ENCODE measurements around the gene OASL. TPM values are rescaled to one million over a fixed set of nuclear protein-coding genes. Genes with fewer than 3 reads are reported as not detected.
"Not testable (repeated sequence)": the region's sequence is repeated elsewhere in the genome, so short reads cannot be mapped to it uniquely, and the experiment has no call there.

The OASL gene
- total RNA-seq, 1 donor from 2014 or later, result 21.1 TPM

- no peak for TF ChIP-seq CTCF (IDR thresholded peaks at IDR 0.05)
- intact Hi-C loops (cut with DNase I), result no loop called here
- H3K4me3 ChIP-seq, result no peak overlapping the region
- no peaks in the 10 kb centered on the region for H3K9me3 ChIP-seq
- H3K36me3 ChIP-seq, result no peaks in the 10 kb centered on the region
- DNase-seq (no peak), ATAC-seq (no peak)
- no peaks in the 10 kb centered on the region for H3K27me3 ChIP-seq (ENCODE audit: low read depth)
- no peak overlapping the region for H3K27ac ChIP-seq
- no peaks in the 10 kb centered on the region for H3K4me1 ChIP-seq
These were observed 11.7 kb upstream of the OASL start for GRCh38 chr12:121050725-121051124.

- Histone ChIP-seq H3K36me3 (no peaks in the 10 kb centered on the region), H3K4me3 (no peak overlapping the region), H3K9me3 (no peaks in the 10 kb centered on the region), H3K27me3 (ENCODE audit: low read depth) (no peaks in the 10 kb centered on the region), H3K27ac (no peak overlapping the region), H3K4me1 (no peaks in the 10 kb centered on the region)
- TF ChIP-seq CTCF (IDR thresholded peaks at IDR 0.05), result no peak
- ATAC-seq, result no peak
- no peak for DNase-seq
- intact Hi-C loops (cut with DNase I), result no loop called here
These were observed 9.4 kb upstream of the OASL start for GRCh38 chr12:121048442-121048841.

- H3K4me1 ChIP-seq; H3K9me3 ChIP-seq; H3K27ac ChIP-seq; H3K4me3 ChIP-seq; H3K27me3 ChIP-seq (ENCODE audit: low read depth); H3K36me3 ChIP-seq; DNase-seq; ATAC-seq; intact Hi-C loops (cut with DNase I): not testable (repeated sequence)
These were observed 8.4 kb upstream of the OASL start for GRCh38 chr12:121047400-121047799.

GRCh38 chr12:121043067-121043466, 4.0 kb upstream of the OASL start:
- Histone ChIP-seq H3K4me3 (no peak overlapping the region), H3K4me1 (no peaks in the 10 kb centered on the region), H3K27me3 (ENCODE audit: low read depth) (no peaks in the 10 kb centered on the region), H3K27ac (no peak overlapping the region), H3K36me3 (no peaks in the 10 kb centered on the region), H3K9me3 (no peaks in the 10 kb centered on the region)
- no peak for TF ChIP-seq CTCF (IDR thresholded peaks at IDR 0.05)
- DNase-seq (no peak), ATAC-seq (no peak)
- intact Hi-C loops (cut with DNase I), result no loop called here

- intact Hi-C loops (cut with DNase I), result no loop called here
- Histone ChIP-seq H3K36me3 (no peaks in the 10 kb centered on the region), H3K4me1 (peaks cover 11% of the 10 kb centered on the region), H3K9me3 (no peaks in the 10 kb centered on the region), H3K4me3 (peak overlapping the region; percentile 62), H3K27ac (peak overlapping the region; percentile 0), H3K27me3 (ENCODE audit: low read depth) (no peaks in the 10 kb centered on the region)
- ATAC-seq, result no peak
- peak; percentile 8 for DNase-seq
- no peak for TF ChIP-seq CTCF (IDR thresholded peaks at IDR 0.05)
These were observed 2.2 kb downstream of the OASL start for GRCh38 chr12:121036810-121037326.

- Histone ChIP-seq H3K27me3 (ENCODE audit: low read depth) (no peaks in the 10 kb centered on the region), H3K36me3 (no peaks in the 10 kb centered on the region), H3K4me1 (peaks cover 11% of the 10 kb centered on the region), H3K27ac (peak overlapping the region; percentile 41), H3K4me3 (no peak overlapping the region), H3K9me3 (no peaks in the 10 kb centered on the region)
- TF ChIP-seq CTCF (IDR thresholded peaks at IDR 0.05), result no peak
- no peak for ATAC-seq
- peak; percentile 6 for DNase-seq
- intact Hi-C loops (cut with DNase I), result no loop called here
These were observed 4.3 kb downstream of the OASL start for GRCh38 chr12:121034616-121035305.
